Keratinocyte (primary cell): ENCODE results near the gene SLC2A9. TPM values are rescaled to one million over a fixed set of nuclear protein-coding genes. Genes with fewer than 3 reads are reported as not detected.

ENCODE experiments used
- DNase-seq: peaks from one replicate; pipeline ENCODE4 v3.0.0-alpha.2; 2011; ENCODE audit warnings: low read depth, missing footprints, low spot score
- FAIRE-seq: peaks from 2 replicates; lab custom pipeline; 2011; peaks lifted over from hg19 to GRCh38; lab: Jason Lieb, UNC
- H2AFZ ChIP-seq: 2 replicates; pipeline ENCODE4 v1.6.0; 2012; ENCODE audit warnings: low read length, control low read depth, inconsistent platforms; ENCODE audit not compliant: control insufficient read depth
- H3K27ac ChIP-seq: 2 replicates; pipeline ENCODE4 v1.5.1; 2011; ENCODE audit warnings: low read length; ENCODE audit not compliant: control insufficient read depth, insufficient read depth
- H3K27me3 ChIP-seq: 3 replicates; pipeline ENCODE4 v1.6.0; 2011; ENCODE audit warnings: low read length; ENCODE audit not compliant: control insufficient read depth, insufficient read depth; ENCODE audit errors: extremely low read depth
- H3K36me3 ChIP-seq, 2 experiments: 2 replicates in 1 of 2; 3 replicates in 1 of 2; pipeline ENCODE4 v1.5.1; 2011; ENCODE audit warnings: low read length in 2 of 2, mild to moderate bottlenecking in 1 of 2; ENCODE audit not compliant: control insufficient read depth in 2 of 2, insufficient read depth in 2 of 2; ENCODE audit errors: extremely low read depth in 1 of 2
- H3K4me1 ChIP-seq: 3 replicates; pipeline ENCODE4 v1.5.1; 2011; ENCODE audit warnings: low read length; ENCODE audit not compliant: control insufficient read depth, insufficient read depth; ENCODE audit errors: extremely low read depth
- H3K4me2 ChIP-seq: 3 replicates; pipeline ENCODE4 v1.6.0; 2011; ENCODE audit warnings: low read depth, low read length; ENCODE audit not compliant: control insufficient read depth, insufficient read depth; ENCODE audit errors: extremely low read depth
- H3K4me3 ChIP-seq, 3 experiments: fragments of 200-600 bp in 1 of 3; sonication (generic) in 1 of 3; 2 replicates in 2 of 3; 3 replicates in 1 of 3; pipeline ENCODE4 v1.5.1; 2011 to 2016; ENCODE audit warnings: low read length in 3 of 3, mild to moderate bottlenecking in 3 of 3, control low read depth in 2 of 3, inconsistent platforms in 1 of 3, low read depth in 1 of 3, mixed read lengths in 1 of 3, mixed run types in 1 of 3, moderate library complexity in 1 of 3; ENCODE audit not compliant: control insufficient read depth in 2 of 3, insufficient read depth in 2 of 3; ENCODE audit errors: extremely low read depth in 1 of 3
- H3K79me2 ChIP-seq: 2 replicates; pipeline ENCODE4 v1.6.0; 2012; ENCODE audit warnings: low read length; ENCODE audit not compliant: control insufficient read depth, insufficient read depth
- H3K9ac ChIP-seq: 3 replicates; pipeline ENCODE4 v1.6.0; 2011; ENCODE audit warnings: low read length; ENCODE audit not compliant: control insufficient read depth, insufficient read depth; ENCODE audit errors: extremely low read depth
- H3K9me1 ChIP-seq: 3 replicates; pipeline ENCODE4 v1.6.0; 2011; ENCODE audit warnings: low read length; ENCODE audit not compliant: control insufficient read depth, insufficient read depth; ENCODE audit errors: extremely low read depth
- H3K9me3 ChIP-seq: 2 replicates; pipeline ENCODE4 v1.5.1; 2012; ENCODE audit warnings: low read depth, low read length; ENCODE audit not compliant: control insufficient read depth
- H4K20me1 ChIP-seq: 3 replicates; pipeline ENCODE4 v1.6.0; 2011; ENCODE audit warnings: low read length; ENCODE audit not compliant: control insufficient read depth, insufficient read depth; ENCODE audit errors: extremely low read depth
- CTCF ChIP-seq, 3 experiments: IDR thresholded peaks in 1 of 3; conservative IDR thresholded peaks in 1 of 3; optimal IDR thresholded peaks in 1 of 3; 2 replicates in 2 of 3; 3 replicates in 1 of 3; pipeline versions ENCODE3 to v1.5.1; 2011; ENCODE audit warnings: low read length in 3 of 3, mild to moderate bottlenecking in 3 of 3, moderate library complexity in 2 of 3, control low read depth in 1 of 3, inconsistent platforms in 1 of 3; ENCODE audit not compliant: insufficient read depth in 2 of 3; ENCODE audit errors: extremely low read depth in 1 of 3
- EZH2 ChIP-seq: IDR thresholded peaks from one replicate; pipeline ENCODE4 v1.6.1; 2012; ENCODE audit warnings: inconsistent platforms, mild to moderate bottlenecking, low read length, moderate library complexity
- dilution Hi-C: fragments of 300-500 bp; cut with MboI; formaldehyde crosslinking; loops from one replicate; pipeline ENCODE4 v1.7.0; 2020; ENCODE audit warnings: low sequenced_read_pairs; ENCODE audit not compliant: extremely low pct_ligation_motif_present
- polyA plus RNA-seq, 5 experiments: library from polyadenylated mRNA; depleted of rRNA in 3 of 5; stranded (reverse) in 3 of 5; stranded (forward) in 1 of 5; unstranded in 1 of 5; fragments of >200 nt; gene quantifications; 1 replicate in 1 of 5; 2 replicates in 3 of 5; 3 replicates in 1 of 5; pipeline versions ENCODE4 v1.2.1 to v1.2.3, GENCODE V29; 2011 to 2012; ENCODE audit warnings: missing spikeins in 2 of 5, low read depth in 1 of 5, low replicate concordance in 1 of 5

SLC2A9 gene
- polyA plus RNA-seq, 1 donor (not counting 4 experiments of a cell fraction or from before 2014, with no cell fraction given) = 37.3 TPM

GRCh38 chr4:10022346-10023049 lies 1.2 kb upstream of the SLC2A9 start:
- TF ChIP-seq EZH2 = no peak
- H3K9ac ChIP-seq = peak overlapping the region; percentile 19
- H2AFZ ChIP-seq = peak overlapping the region; percentile 44
- dilution Hi-C loops = no loop called here
- DNase-seq (no peak), FAIRE-seq (peak; percentile 46)
- H4K20me1 ChIP-seq = no peaks in the 10 kb centered on the region
- no peak overlapping the region for H3K4me3 ChIP-seq
- H3K9me1 ChIP-seq = no peaks in the 10 kb centered on the region
- H3K36me3 ChIP-seq = peaks cover 0 to 9% of the 10 kb centered on the region in 2 experiments
- H3K27me3 ChIP-seq = no peaks in the 10 kb centered on the region
- H3K4me1 ChIP-seq = peaks cover 49% of the 10 kb centered on the region
- no peaks in the 10 kb centered on the region for H3K9me3 ChIP-seq
- peaks cover 21% of the 10 kb centered on the region for H3K79me2 ChIP-seq
- peak overlapping the region; percentile 76 for H3K27ac ChIP-seq
- H3K4me2 ChIP-seq = peak overlapping the region; percentile 96

- DNase-seq = no peak
- TF ChIP-seq EZH2 (no peak), CTCF (optimal IDR thresholded peaks at IDR 0.05 in 1 of 3, IDR thresholded peaks at IDR 0.05 in 1 of 3, conservative IDR thresholded peaks at IDR 0.05 in 1 of 3; ENCODE audit: extremely low read depth in 1 of 3, insufficient read depth in 2 of 3, low read length in 3 of 3) (no peak)
- H3K4me1 ChIP-seq = peaks cover 43% of the 10 kb centered on the region
- H4K20me1 ChIP-seq = no peaks in the 10 kb centered on the region
- peaks cover 30% of the 10 kb centered on the region for H3K79me2 ChIP-seq
- H3K27ac ChIP-seq = peak overlapping the region; percentile 76
- H3K27me3 ChIP-seq = no peaks in the 10 kb centered on the region
- dilution Hi-C loops = no loop called here
- H2AFZ ChIP-seq = no peak overlapping the region
- H3K4me3 ChIP-seq = peak overlapping the region; percentile 52 to 89 (median 77)
- H3K9me1 ChIP-seq = no peaks in the 10 kb centered on the region
- peak overlapping the region; percentile 84 for H3K9ac ChIP-seq
- no peaks in the 10 kb centered on the region for H3K9me3 ChIP-seq
- peaks cover 0 to 17% of the 10 kb centered on the region in 2 experiments for H3K36me3 ChIP-seq
- no peak for FAIRE-seq
- peak overlapping the region; percentile 96 for H3K4me2 ChIP-seq
These were observed 341 bp upstream of the SLC2A9 start for GRCh38 chr4:10021653-10022023.
